Hepatocyte (in vitro differentiated cells): ENCODE data around the gene RASA3.
"Not testable (repeated sequence)": the region's sequence is repeated elsewhere in the genome, so short reads cannot be mapped to it uniquely, and the experiment has no call there.

ENCODE experiments used
- CTCF ChIP-seq: fragments of 200-600 bp; sonication (generic); IDR thresholded peaks from 2 replicates; pipeline ENCODE4 v1.5.1; 2016; ENCODE audit warnings: antibody characterized with exemption, mild to moderate bottlenecking; ENCODE audit not compliant: poor library complexity
- EZH2 ChIP-seq: fragments of 200-600 bp; sonication (generic); IDR thresholded peaks from 2 replicates; pipeline ENCODE4 v1.6.1; 2016; ENCODE audit warnings: antibody characterized with exemption, mild to moderate bottlenecking, borderline replicate concordance
- EZH2phosphoT487 ChIP-seq: fragments of 200-600 bp; sonication (generic); IDR thresholded peaks from one replicate; pipeline ENCODE4 v1.6.1; 2018; ENCODE audit warnings: antibody characterized with exemption, mild to moderate bottlenecking, low read depth, moderate library complexity; ENCODE audit not compliant: unreplicated experiment, severe bottlenecking

- not testable (repeated sequence) for TF ChIP-seq EZH2, CTCF, EZH2phosphoT487
These were observed 56.6 kb downstream of the RASA3 start for GRCh38 chr13:114075811-114076210.
